ENCODE measurements around the gene SHMT1. TPM values are rescaled to one million over a fixed set of nuclear protein-coding genes. Genes with fewer than 3 reads are reported as not detected.

SHMT1 gene
- total RNA-seq, 2 experiments from 2014 or later, result 5.6 to 7.1 TPM

DNA sequence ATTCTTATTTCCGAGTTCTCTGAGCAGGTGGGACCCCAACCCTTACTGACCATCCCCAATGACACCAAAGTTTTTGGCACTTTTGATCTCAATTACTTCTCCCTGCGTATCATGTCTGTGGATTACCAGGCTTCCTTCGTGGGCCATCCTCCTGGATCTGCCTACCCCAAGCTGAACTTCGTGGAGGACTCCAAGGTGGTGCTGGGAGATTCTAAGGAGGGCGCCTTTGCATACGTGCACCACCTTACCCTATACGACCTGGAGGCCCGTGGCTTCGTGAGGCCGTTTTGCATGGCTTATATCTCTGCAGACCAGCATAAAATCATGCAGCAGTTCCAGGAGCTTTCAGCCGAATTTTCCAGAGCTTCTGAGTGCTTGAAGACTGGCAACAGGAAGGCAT is 47.4 kb downstream of the SHMT1 start:
- peaks cover 83% of the 10 kb centered on the region for H3K4me1 ChIP-seq (ENCODE audit: insufficient read depth, low read length)
- no peaks in the 10 kb centered on the region for H3K9me3 Mint-ChIP-seq
- DNase-seq, result no peak
- peaks cover 66% of the 10 kb centered on the region for H3K36me3 Mint-ChIP-seq (ENCODE audit: low read depth)
- peak overlapping the region; percentile 86 for H3K4me3 ChIP-seq (ENCODE audit: low read length)
- H3K27ac Mint-ChIP-seq, result peak overlapping the region; percentile 84
- H3K27me3 Mint-ChIP-seq, result no peaks in the 10 kb centered on the region
- no peaks in the 10 kb centered on the region for H3K27me3 ChIP-seq (ENCODE audit: control insufficient read depth in 1 of 2, insufficient read depth in 2 of 2, low read length in 2 of 2)
- peaks cover 89% of the 10 kb centered on the region for H3K4me1 Mint-ChIP-seq (ENCODE audit: low read depth)
- ATAC-seq (ENCODE audit: poor library complexity), result no peak
- CTCF ChIA-PET, result interaction anchor here (0.6 kb wide), 1 partner anchor 98 kb away, joined by 3 read pairs; no protein-coding TSS in a partner anchor
- H3K4me3 Mint-ChIP-seq, result peak overlapping the region; percentile 93
- H3K36me3 ChIP-seq (ENCODE audit: insufficient read depth, low read length), result peaks cover 42% of the 10 kb centered on the region
- H3K9me3 ChIP-seq (ENCODE audit: control insufficient read depth in 1 of 2, insufficient read depth in 1 of 2, low read length in 2 of 2), result no peaks in the 10 kb centered on the region
- intact Hi-C loops (cut with DNase I, micrococcal nuclease), result loop anchor here (1.0 to 10.0 kb wide), 9 partner anchors 47 to 1879 kb away; partner anchors contain the start of genes MIEF2 (in 2 of the 2), ALKBH5 (in 1 of the 2), DRC3 (in 1 of the 2) and DRG2 (in 1 of the 2)
- POLR2A ChIA-PET, result interaction anchor here (1.2 kb wide), 1 partner anchor 16 kb away, joined by 4 read pairs; no protein-coding TSS in a partner anchor
- H3K27ac ChIP-seq (ENCODE audit: low read depth in 1 of 2, low read length in 2 of 2), result peak overlapping the region; percentile 96 to 98
- TF ChIP-seq, protein P1, sequence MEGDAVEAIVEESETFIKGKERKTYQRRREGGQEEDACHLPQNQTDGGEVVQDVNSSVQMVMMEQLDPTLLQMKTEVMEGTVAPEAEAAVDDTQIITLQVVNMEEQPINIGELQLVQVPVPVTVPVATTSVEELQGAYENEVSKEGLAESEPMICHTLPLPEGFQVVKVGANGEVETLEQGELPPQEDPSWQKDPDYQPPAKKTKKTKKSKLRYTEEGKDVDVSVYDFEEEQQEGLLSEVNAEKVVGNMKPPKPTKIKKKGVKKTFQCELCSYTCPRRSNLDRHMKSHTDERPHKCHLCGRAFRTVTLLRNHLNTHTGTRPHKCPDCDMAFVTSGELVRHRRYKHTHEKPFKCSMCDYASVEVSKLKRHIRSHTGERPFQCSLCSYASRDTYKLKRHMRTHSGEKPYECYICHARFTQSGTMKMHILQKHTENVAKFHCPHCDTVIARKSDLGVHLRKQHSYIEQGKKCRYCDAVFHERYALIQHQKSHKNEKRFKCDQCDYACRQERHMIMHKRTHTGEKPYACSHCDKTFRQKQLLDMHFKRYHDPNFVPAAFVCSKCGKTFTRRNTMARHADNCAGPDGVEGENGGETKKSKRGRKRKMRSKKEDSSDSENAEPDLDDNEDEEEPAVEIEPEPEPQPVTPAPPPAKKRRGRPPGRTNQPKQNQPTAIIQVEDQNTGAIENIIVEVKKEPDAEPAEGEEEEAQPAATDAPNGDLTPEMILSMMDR (IDR thresholded peaks at IDR 0.05), result no peak

DNA sequence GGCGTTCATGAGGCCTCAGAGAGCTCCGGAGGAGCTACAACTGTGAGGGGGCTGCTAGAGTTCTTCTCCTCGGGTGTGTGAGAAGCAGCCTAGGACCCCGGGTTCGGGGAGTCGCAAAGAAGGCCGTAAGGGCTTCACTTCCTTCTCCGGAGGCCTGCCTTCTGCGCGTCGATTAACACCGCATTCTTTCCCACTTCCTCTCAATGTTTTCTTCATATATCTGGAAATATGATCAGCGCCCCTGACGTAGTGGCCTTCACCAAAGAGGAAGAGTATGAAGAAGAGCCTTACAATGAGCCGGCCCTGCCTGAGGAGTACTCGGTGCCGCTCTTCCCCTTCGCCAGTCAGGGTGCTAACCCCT is 47.8 kb downstream of the SHMT1 start:
- Mint-ChIP-seq H3K4me3 (peak overlapping the region; percentile 93), H3K36me3 (ENCODE audit: low read depth) (peaks cover 65% of the 10 kb centered on the region), H3K9me3 (no peaks in the 10 kb centered on the region), H3K27ac (peak overlapping the region; percentile 84), H3K27me3 (no peaks in the 10 kb centered on the region), H3K4me1 (ENCODE audit: low read depth) (peaks cover 88% of the 10 kb centered on the region)
- Histone ChIP-seq H3K4me3 (ENCODE audit: low read length) (peak overlapping the region; percentile 86), H3K4me1 (ENCODE audit: insufficient read depth, low read length) (peaks cover 80% of the 10 kb centered on the region), H3K36me3 (ENCODE audit: insufficient read depth, low read length) (peaks cover 41% of the 10 kb centered on the region), H3K9me3 (ENCODE audit: control insufficient read depth in 1 of 2, insufficient read depth in 1 of 2, low read length in 2 of 2) (no peaks in the 10 kb centered on the region), H3K27me3 (ENCODE audit: control insufficient read depth in 1 of 2, insufficient read depth in 2 of 2, low read length in 2 of 2) (no peaks in the 10 kb centered on the region), H3K27ac (ENCODE audit: low read depth in 1 of 2, low read length in 2 of 2) (peak overlapping the region; percentile 96 to 98)
- intact Hi-C loops (cut with DNase I, micrococcal nuclease), result loop anchor here (1.0 to 10.0 kb wide), 9 partner anchors 48 to 1878 kb away; partner anchors contain the start of genes MIEF2 (in 2 of the 2), ALKBH5 (in 1 of the 2), DRC3 (in 1 of the 2) and DRG2 (in 1 of the 2)
- ChIA-PET POLR2A (interaction anchor here (1.2 kb wide), 1 partner anchor 16 kb away, joined by 4 read pairs; no protein-coding TSS in a partner anchor), CTCF (interaction anchor here (0.6 kb wide), 1 partner anchor 98 kb away, joined by 3 read pairs; no protein-coding TSS in a partner anchor)
- ATAC-seq (ENCODE audit: poor library complexity) (peak; percentile 28), DNase-seq (peak in 11 of 14 experiments; percentile 12 to 74 (median 34))
- TF ChIP-seq, protein P1 (IDR thresholded peaks at IDR 0.05), result no peak

DNA sequence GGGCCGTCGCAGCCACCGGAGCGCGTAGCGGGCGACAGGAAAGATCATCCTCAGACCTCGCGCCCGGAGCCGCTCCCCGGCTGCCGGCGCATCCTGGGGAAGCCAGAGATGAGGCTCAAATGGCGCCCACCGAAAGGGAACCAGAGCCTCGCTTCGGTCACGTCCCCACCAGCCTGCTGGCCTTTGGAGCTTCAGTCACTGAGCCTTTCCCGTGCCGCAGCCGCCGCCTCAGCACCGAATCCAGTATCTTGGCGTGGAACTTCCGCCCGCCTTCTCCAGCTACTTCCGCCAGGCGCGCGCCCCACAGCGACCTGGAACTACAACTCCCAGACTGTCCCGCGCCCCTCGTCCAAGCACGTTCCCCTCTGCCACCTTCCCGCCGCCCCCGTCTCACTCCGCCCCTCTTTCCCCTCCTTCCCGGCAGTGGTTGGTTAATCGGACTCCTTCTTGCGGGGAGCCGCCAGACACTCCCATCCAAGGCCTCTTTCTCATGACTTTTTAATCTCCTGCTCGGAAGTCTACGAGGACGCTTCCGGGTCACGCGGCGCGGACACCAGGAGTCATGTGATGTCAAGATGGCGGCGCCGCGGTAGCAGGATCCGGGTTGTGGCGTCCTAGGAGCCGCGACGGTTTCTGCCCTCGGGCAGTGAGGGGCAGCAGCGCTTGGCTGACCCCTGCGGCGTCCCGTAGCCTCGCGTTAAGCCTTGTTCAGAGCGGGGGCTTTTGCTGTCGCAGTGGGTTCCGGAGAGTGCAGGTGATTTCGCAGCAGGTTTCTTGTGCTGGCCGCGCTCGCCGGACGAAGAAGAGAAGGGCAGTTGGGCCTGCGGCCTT is 48.4 kb downstream of the SHMT1 start, which contains the start of the genes SMCR8 and TOP3A:
SMCR8 (plus strand) TSS at position 563 of the 831 bp plus-strand sequence. CDS start 497 bp downstream, outside the sequence.
TOP3A (minus strand) TSS at position 264 of the 831 bp plus-strand sequence; CDS start at position 48, 216 bp downstream.
- no peaks in the 10 kb centered on the region for H3K9me3 Mint-ChIP-seq

More for the DNA sequence above, 48.4 kb downstream of the SHMT1 start, which contains the start of the genes SMCR8 and TOP3A:
- CTCF ChIA-PET, result no interaction called here
- Histone ChIP-seq H3K4me1 (ENCODE audit: insufficient read depth, low read length) (peaks cover 74% of the 10 kb centered on the region), H3K27me3 (ENCODE audit: control insufficient read depth in 1 of 2, insufficient read depth in 2 of 2, low read length in 2 of 2) (no peaks in the 10 kb centered on the region), H3K27ac (ENCODE audit: low read depth in 1 of 2, low read length in 2 of 2) (peak within 1 kb of the TSS; percentile 96 to 98), H3K36me3 (ENCODE audit: insufficient read depth, low read length) (peaks cover 38% of the 10 kb centered on the region), H3K9me3 (ENCODE audit: control insufficient read depth in 1 of 2, insufficient read depth in 1 of 2, low read length in 2 of 2) (no peaks in the 10 kb centered on the region), H3K4me3 (ENCODE audit: low read length) (peak within 1 kb of the TSS; percentile 86)
- Mint-ChIP-seq H3K4me1 (ENCODE audit: low read depth) (peaks cover 85% of the 10 kb centered on the region), H3K27ac (peak within 1 kb of the TSS; percentile 84), H3K36me3 (ENCODE audit: low read depth) (peaks cover 62% of the 10 kb centered on the region), H3K27me3 (no peaks in the 10 kb centered on the region), H3K4me3 (peak within 1 kb of the TSS; percentile 93)
- peak; percentile 94 to 99 (median 97) for DNase-seq
- ATAC-seq (ENCODE audit: poor library complexity), result peak; percentile 95
- intact Hi-C loops (cut with DNase I, micrococcal nuclease), result loop anchor here (1.0 to 10.0 kb wide), 9 partner anchors 48 to 1878 kb away; partner anchors contain the start of genes MIEF2 (in 2 of the 2), ALKBH5 (in 1 of the 2), DRC3 (in 1 of the 2) and DRG2 (in 1 of the 2)
- POLR2A ChIA-PET, result interaction anchor here (0.7 to 1.4 kb wide), 9 partner anchors 17 to 343 kb away, joined by 3 to 14 read pairs (median 3); partner anchors contain the start of genes ALKBH5, DRC3, DRG2 and LLGL1
- TF ChIP-seq, protein P1 (IDR thresholded peaks at IDR 0.05), result no peak

Measured in CD4-positive, alpha-beta T cell (primary cell).